ENCODE data around the gene PURA. TPM values are rescaled to one million over a fixed set of nuclear protein-coding genes. Genes with fewer than 3 reads are reported as not detected.

PURA gene
- total RNA-seq, 1 experiment from 2014 or later: 16.9 TPM

GRCh38 chr5:140165101-140165922 lies 51.4 kb downstream of the PURA start:
- no peak for DNase-seq (ENCODE audit: low read depth, low spot score)
- Histone ChIP-seq H3K9me3 (ENCODE audit: control insufficient read depth, insufficient read depth, low read depth, low read length) (no peaks in the 10 kb centered on the region), H3K27me3 (ENCODE audit: control insufficient read depth, insufficient read depth, low read length) (no peaks in the 10 kb centered on the region), H3K27ac (ENCODE audit: low read length) (no peak overlapping the region), H3K36me3 (ENCODE audit: control insufficient read depth, insufficient read depth, low read length) (no peaks in the 10 kb centered on the region), H3K4me3 (ENCODE audit: low read depth in 2 of 2, low read length in 2 of 2) (no peak overlapping the region), H3K4me1 (ENCODE audit: control insufficient read depth, insufficient read depth, low read length) (no peaks in the 10 kb centered on the region)
- TF ChIP-seq POLR2AphosphoS5 (IDR thresholded peaks at IDR 0.05; ENCODE audit: low read depth, low read length) (no peak), TCF7L2 (IDR thresholded peaks at IDR 0.05; ENCODE audit: low read depth, low read length) (no peak), REST (IDR thresholded peaks at IDR 0.05; ENCODE audit: insufficient read depth in 1 of 2, low read depth in 2 of 2, low read length in 1 of 2) (no peak), SIN3A (IDR thresholded peaks at IDR 0.05; ENCODE audit: borderline replicate concordance, insufficient read depth, low read depth, low read length) (no peak), CTCF (IDR thresholded peaks at IDR 0.05) (no peak)
- BruUV-seq (replicated peaks): no TSS peak
- intact Hi-C loops (cut with micrococcal nuclease; ENCODE audit: unreplicated experiment): no loop called here
- CTCF ChIA-PET: no interaction called here
- in situ Hi-C loops (cut with HindIII; ENCODE audit: low pct_unique_long_range_greater_than_20kb, low sequenced_read_pairs): no loop called here
- POLR2A ChIA-PET: no interaction called here
- ATAC-seq: no peak

GRCh38 chr5:140165923-140166270 lies 52.0 kb downstream of the PURA start:
- Histone ChIP-seq H3K27ac (ENCODE audit: low read length) (no peak overlapping the region), H3K4me1 (ENCODE audit: control insufficient read depth, insufficient read depth, low read length) (no peaks in the 10 kb centered on the region), H3K4me3 (ENCODE audit: low read depth in 2 of 2, low read length in 2 of 2) (no peak overlapping the region), H3K27me3 (ENCODE audit: control insufficient read depth, insufficient read depth, low read length) (no peaks in the 10 kb centered on the region), H3K9me3 (ENCODE audit: control insufficient read depth, insufficient read depth, low read depth, low read length) (no peaks in the 10 kb centered on the region), H3K36me3 (ENCODE audit: control insufficient read depth, insufficient read depth, low read length) (no peaks in the 10 kb centered on the region)
- CTCF ChIA-PET: no interaction called here
- DNase-seq (ENCODE audit: low read depth, low spot score): no peak
- TF ChIP-seq SIN3A (IDR thresholded peaks at IDR 0.05; ENCODE audit: borderline replicate concordance, insufficient read depth, low read depth, low read length): no peak
- no peak for TF ChIP-seq REST (IDR thresholded peaks at IDR 0.05; ENCODE audit: insufficient read depth in 1 of 2, low read depth in 2 of 2, low read length in 1 of 2)
- TF ChIP-seq POLR2AphosphoS5 (IDR thresholded peaks at IDR 0.05; ENCODE audit: low read depth, low read length): no peak
- TF ChIP-seq CTCF (IDR thresholded peaks at IDR 0.05): no peak
- TF ChIP-seq TCF7L2 (IDR thresholded peaks at IDR 0.05; ENCODE audit: low read depth, low read length): no peak
- ATAC-seq: 0 out of 2 replicates have a peak, but pooled peaks have one; percentile 26
- intact Hi-C loops (cut with micrococcal nuclease; ENCODE audit: unreplicated experiment): no loop called here
- POLR2A ChIA-PET: no interaction called here
- BruUV-seq (replicated peaks): no TSS peak
- in situ Hi-C loops (cut with HindIII; ENCODE audit: low pct_unique_long_range_greater_than_20kb, low sequenced_read_pairs): no loop called here

Data from Panc1 (cell line).